Vagina (tissue), 2 donors: ENCODE results near the gene MEIOB.

Experiments used
- POLR2A ChIP-seq, 2 donors: fragments of 450-650 bp; IDR thresholded peaks; one replicate each; pipeline ENCODE4 v1.6.1; 2017; ENCODE audit warnings: antibody characterized with exemption in 2 of 2, mild to moderate bottlenecking in 2 of 2, moderate library complexity in 2 of 2
- TF ChIP-seq, protein P1 (sequence below), 3 experiments: fragments of 450-650 bp in 2 of 3; fragments of 200-600 bp in 1 of 3; sonication (generic) in 1 of 3; IDR thresholded peaks; one replicate each; pipeline ENCODE4 v1.5.1; 2017 to 2019; ENCODE audit warnings: antibody characterized with exemption in 3 of 3, mild to moderate bottlenecking in 2 of 3, moderate library complexity in 2 of 3

DNA sequence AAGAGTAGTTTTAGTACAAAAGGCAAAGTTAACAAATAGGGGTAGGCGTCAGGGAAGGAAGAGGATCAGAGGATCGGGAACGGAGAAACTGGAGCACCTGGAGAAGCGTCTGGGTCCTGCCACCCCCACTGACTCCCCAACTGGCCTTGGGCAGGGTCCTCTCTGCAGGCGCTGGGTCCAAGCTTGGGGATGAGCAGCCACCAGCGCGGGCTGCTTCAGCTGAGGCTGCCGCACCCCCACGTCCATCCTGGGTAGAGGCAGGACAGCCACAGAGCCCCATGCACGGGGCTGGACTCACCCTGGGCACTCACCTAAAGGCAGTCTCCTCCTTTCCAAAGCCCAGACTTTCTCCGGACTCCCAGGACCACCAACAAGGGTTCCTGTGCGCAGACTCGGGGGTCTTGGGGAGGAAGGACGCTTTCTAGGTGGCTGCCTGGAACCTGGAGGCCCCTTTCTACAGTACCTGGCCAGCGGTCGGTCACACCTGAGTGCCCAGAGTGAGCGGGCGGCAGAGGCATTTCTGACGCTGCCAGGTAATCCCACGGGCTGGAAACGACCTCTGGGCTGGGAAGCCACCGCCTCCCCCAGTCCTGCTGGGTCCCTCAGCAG lies 45.2 kb upstream of the MEIOB start:
- TF ChIP-seq, protein P1, sequence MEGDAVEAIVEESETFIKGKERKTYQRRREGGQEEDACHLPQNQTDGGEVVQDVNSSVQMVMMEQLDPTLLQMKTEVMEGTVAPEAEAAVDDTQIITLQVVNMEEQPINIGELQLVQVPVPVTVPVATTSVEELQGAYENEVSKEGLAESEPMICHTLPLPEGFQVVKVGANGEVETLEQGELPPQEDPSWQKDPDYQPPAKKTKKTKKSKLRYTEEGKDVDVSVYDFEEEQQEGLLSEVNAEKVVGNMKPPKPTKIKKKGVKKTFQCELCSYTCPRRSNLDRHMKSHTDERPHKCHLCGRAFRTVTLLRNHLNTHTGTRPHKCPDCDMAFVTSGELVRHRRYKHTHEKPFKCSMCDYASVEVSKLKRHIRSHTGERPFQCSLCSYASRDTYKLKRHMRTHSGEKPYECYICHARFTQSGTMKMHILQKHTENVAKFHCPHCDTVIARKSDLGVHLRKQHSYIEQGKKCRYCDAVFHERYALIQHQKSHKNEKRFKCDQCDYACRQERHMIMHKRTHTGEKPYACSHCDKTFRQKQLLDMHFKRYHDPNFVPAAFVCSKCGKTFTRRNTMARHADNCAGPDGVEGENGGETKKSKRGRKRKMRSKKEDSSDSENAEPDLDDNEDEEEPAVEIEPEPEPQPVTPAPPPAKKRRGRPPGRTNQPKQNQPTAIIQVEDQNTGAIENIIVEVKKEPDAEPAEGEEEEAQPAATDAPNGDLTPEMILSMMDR (IDR thresholded peaks at IDR 0.05), result no peak
- TF ChIP-seq POLR2A (IDR thresholded peaks at IDR 0.05), result no peak
